GM19324 (cell line): ENCODE data around the gene HYKK.
"Not testable (repeated sequence)": the region's sequence is repeated elsewhere in the genome, so short reads cannot be mapped to it uniquely, and the experiment has no call there.

Source experiments
- ATAC-seq: cut with Tn5 transposase; IDR thresholded peaks from one replicate; pipeline ENCODE4 v1.9.1; 2021; ENCODE audit warnings: mild to moderate bottlenecking, moderate library complexity; ENCODE audit not compliant: unreplicated experiment, low FRiP score

Gene HYKK

GRCh38 chr15:78539464-78540140 is 32.2 kb downstream of the HYKK start:
- ATAC-seq = not testable (repeated sequence)

GRCh38 chr15:78540141-78540870 is 32.9 kb downstream of the HYKK start, which contains the start of gene PSMA4:
Gene PSMA4, plus strand, starts transcription at chr15:78540444. Its CDS starts 1,484 bp downstream, at chr15:78541928.
- peak; percentile 77 for ATAC-seq

DNA sequence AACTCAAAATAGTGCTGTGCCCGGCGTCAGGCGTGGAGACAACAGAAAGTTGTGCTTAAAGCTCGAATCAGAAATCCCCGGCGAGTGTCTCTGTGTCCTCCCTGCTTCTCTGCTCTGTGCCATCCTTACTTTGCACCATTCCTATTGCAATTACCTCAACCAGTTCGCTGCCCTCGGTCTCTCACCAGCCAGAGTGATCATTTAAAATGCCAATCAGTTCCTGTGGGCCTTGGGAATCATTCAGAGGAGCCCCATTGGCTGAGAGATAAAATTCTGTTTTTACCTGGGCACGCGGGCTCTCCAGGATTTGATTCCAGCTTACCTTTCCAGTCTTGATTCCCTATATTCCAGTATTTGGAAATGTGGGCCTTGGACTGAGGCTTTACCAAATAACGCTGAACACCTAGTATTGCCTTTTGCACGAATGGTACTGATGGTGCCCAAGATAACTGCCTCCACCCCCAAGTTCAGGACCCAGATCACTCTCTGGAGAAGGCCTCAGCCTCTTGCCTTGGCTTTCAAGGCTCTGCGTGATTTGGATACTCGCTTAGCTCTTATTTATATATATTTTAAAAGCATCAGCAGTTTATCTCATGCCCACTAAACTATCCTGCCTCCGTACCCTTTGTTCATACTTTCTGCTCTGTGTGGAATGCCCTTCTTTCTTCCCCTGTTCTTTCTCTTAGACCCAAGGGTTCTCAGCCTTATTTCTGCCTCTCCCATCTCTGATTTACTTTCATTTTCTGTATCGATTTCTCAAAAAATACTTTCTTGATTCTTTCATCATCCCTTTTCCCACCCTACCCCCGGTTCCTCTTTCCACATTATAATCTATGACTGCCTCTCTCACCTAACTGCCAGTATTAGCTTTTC is 33.7 kb downstream of the HYKK start:
- ATAC-seq = no peak

GRCh38 chr15:78541744-78542034 is 34.3 kb downstream of the HYKK start:
- no peak for ATAC-seq

DNA sequence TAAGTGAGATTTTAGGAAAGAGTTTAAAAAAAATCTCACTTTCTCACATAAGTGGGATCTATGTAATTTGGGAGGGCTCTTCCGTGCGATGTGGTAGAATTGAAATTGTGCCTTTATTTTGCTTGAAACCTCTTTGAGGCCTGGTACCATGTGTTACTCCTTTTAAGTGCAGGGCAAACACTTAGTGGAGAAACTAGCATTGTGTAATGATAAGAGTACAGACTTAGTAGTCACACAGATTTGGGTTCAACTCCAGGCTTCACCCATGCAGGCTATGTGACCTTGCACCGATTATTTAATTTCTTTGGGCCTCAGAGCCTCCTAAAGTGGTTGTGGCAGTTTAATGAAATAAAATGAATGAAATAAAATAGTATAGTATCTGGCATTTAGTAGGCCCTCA is 35.3 kb downstream of the HYKK start:
- no peak for ATAC-seq

GRCh38 chr15:78550194-78550593 is 42.8 kb downstream of the HYKK start:
- ATAC-seq = no peak

DNA sequence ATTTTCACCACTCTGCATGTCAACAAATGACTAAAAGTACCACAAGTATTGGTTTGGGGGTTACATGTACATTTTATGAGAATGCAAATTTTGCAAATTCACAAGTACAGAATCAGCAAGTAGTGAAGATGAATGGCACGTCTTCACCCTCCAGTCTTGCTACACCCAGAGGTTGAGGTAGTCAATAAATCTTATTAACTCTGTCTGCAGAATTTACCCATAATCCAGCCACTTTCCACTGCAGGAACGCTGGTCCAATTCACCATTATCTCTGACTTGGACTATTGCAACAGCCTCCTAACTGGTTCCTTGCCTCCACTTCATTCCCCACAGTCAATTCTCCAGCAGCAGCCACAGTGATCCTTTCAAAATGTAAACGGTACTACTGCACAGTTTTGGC is 43.4 kb downstream of the HYKK start:
- ATAC-seq = no peak

DNA sequence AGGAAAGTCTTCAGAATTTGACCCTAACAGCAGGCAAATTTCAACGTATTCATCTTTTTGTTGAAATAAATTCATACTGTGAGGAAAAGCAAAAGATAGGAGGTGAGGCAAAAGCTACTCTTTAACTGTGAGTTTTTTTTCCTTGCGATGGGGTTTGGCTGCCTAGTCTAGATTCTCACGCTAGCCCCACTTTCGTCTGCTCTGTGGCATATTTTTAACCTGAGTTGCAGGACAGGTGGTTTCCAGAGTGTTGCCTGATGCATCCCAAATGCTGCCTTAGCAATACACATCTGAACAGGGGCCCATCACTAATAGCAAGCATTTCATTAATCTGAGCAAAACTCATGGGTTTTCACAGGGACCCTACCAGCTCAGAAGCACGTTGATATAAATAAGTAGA is 44.5 kb downstream of the HYKK start:
- ATAC-seq = no peak

- ATAC-seq = no peak
These were observed 45.2 kb downstream of the HYKK start for GRCh38 chr15:78552597-78552996.

GRCh38 chr15:78560201-78560600 is 52.8 kb downstream of the HYKK start:
- not testable (repeated sequence) for ATAC-seq

DNA sequence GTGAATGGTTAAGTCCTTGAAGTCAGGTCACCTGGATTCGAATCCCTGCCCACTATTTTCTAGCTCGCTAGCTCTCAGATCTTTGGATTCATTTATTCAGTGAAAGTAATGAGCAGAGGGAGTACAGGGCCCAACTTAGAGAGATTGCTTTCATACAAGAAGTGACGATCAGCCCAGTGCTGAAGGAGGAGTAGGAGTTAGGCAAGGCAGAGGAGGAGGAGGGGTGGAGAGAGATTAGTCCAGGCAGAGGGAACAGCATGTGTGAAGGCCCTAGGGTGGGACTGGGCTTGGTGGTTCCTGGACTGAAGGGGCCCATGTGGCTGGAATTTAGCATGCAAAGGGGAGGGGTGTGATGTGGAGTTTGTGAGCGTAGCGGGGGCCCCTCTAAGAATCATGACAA is 54.1 kb downstream of the HYKK start:
- ATAC-seq = no peak

DNA sequence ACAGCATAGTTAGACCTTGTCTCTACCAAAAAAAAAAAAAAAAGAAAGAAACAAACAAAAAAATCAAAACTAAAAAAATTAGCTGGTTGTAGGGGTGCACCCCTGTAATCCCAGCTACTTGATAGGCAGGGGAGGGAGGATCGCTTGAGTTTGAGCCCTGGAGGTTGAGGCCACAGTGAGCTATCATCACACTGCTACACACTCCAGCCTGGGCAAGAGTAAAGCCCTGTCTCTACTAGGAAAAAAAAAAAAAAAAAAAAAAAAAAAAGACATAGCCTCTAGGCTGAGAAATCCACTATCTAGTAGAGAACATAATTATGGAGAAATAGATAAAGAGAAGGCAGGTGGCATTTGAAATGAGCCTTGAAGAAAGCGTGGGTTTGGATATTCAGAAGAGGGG is 55.7 kb downstream of the HYKK start:
- no peak for ATAC-seq

DNA sequence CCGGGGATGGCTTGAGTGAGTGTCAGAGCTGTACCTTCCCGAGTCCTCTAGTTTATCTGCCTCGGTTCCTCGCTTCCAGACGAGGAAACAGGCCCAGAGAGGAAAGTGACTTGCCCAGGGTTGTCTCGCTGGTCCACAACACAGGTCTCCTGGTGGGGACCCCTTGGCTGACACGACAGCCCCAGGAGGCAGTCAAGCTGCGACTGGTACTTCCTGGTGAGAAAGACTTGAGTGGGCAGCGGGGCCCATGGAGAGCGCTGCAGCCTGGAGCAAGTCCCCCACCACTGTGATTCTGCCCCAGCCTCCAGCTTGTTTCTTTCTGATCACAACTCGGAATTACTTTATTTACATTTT is 57.3 kb downstream of the HYKK start:
- ATAC-seq = peak; percentile 4

DNA sequence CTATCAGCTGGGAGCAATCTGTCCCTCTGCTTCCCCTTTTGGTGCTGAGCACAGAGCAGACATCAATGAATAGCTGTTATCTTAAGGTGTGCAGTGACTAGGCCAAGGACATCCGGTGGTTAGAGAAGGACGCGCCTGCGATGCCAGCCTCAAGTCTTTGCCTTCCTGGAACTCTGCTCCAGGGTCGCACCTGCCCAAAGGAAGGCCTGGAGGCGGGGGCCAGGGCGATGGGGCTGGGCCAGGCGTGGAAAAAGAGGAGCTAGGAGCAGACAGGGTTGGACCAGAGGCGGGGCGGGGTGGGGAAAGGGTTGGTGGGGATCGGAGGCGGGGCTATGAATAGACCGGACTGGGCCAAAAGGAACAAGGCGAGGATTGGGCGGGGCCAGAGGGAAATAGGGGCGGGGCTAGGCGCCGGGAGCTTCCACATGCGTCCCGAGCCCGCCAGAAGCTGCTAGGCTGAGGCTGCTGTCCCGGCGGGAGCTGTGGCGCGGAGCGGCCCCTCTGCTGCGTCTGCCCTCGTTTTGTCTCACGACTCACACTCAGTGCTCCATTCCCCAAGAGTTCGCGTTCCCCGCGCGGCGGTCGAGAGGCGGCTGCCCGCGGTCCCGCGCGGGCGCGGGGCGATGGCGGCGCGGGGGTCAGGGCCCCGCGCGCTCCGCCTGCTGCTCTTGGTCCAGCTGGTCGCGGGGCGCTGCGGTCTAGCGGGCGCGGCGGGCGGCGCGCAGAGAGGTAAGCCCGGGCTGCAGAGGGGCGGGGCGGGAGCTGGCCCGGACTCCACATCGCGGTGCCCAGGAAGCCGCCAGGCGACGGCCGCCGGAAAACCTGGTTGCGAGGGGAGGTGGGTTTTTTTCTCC is 57.9 kb downstream of the HYKK start, which contains the start of gene CHRNA5:
CHRNA5 (plus strand) TSS at position 424 of the 854 bp plus-strand sequence; CDS start at position 624, 200 bp downstream.
- peak; percentile 86 for ATAC-seq

- peak; percentile 23 for ATAC-seq
These were observed 58.8 kb downstream of the HYKK start for GRCh38 chr15:78565951-78566774.

GRCh38 chr15:78567531-78567930 is 60.2 kb downstream of the HYKK start:
- no peak for ATAC-seq

DNA sequence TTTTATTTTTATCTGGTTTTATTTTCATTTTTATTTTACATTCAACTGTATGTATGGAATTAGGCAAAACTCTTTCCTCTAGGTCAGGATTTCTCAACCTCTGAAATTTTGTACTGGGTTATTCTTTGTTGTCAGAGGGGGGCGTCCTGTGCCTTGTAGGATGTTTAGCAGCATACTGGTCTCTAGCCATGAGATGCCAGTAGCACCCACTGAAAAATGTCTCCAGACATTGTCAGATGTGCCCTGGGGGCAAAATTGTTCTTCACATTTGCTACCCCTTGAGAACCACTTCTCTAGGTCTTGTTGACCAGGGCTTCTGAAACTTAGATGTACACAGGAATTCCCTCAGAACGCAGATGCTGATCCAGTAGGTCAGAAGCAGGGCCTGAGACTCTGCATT is 63.3 kb downstream of the HYKK start:
- ATAC-seq = no peak

DNA sequence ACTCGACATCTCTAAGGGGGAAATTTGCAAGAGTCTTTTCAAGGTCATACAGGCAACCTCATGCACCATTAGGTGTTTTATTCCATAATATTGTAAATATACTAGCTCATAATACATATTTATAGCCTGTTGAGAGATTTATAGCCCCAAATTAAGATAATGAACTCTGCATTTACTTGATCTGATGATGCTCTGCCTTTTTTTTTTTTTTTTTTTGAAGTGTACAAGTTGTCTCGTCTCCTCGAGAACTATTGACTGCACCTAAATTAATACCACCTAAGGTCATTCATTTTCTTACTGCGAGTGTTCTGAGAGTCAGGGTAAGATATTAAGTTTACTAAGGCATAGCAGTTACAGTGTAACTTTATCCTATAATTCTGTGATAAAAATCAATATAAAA is 64.0 kb downstream of the HYKK start:
- no peak for ATAC-seq

DNA sequence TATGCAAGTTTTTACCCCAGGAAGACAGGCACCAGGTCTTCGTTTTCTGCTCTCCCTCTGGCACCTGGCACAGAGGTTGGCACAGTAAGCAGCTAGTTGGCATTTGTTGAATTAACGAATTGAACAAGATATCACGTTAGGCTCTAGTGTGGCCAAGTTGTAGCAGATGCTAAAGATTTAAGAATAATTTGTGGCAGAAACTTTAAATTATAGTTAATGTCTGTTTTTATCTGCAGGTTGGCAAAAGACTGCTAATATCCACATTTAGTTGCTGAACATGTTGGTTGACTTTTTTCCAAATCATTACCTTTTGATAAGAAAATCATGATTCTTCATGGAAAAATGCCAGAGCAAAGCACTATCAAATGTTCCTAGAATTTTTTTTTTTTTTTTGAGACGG is 66.0 kb downstream of the HYKK start:
- no peak for ATAC-seq

DNA sequence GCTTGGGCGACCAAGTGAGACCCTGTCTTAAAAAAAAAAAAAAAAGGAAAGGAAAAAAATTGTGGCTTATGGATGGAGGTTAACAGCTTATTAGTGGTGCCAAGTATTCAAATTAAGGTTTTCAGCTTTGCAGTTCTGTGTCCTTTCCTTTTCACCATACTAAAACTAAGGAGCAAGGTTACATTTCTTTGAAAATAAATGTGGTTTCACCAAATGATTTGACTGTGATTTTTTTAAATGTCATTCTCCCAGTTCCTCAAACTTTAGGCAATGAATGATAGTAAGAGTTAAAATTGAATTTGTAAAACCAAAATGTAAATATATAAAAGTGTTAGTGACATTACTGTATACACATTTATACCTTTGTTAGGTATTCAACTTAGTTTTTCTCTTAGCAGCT is 67.6 kb downstream of the HYKK start:
- ATAC-seq = no peak
